Activated naive CD4-positive, alpha-beta T cell treated with anti-CD3 and anti-CD28 coated beads for 36 hours (primary cell): ENCODE measurements around the gene PLD1. TPM values are rescaled to one million over a fixed set of nuclear protein-coding genes. Genes with fewer than 3 reads are reported as not detected.
"Not testable (repeated sequence)": the region's sequence is repeated elsewhere in the genome, so short reads cannot be mapped to it uniquely, and the experiment has no call there.

ENCODE experiments used
- CTCF ChIA-PET: fragments of 350-600 bp; sonication (Branson Sonifier 250); formaldehyde crosslinking; loops from one replicate; lab custom pipeline; 2021; ENCODE audit warnings: antibody characterized with exemption; lab: Charles Lee
- DNase-seq: peaks from one replicate; pipeline ENCODE4 v3.0.0-alpha.2; 2020
- H3K27ac Mint-ChIP-seq: one replicate; pipeline ENCODE4 v1.8.0; 2021; ENCODE audit warnings: mild to moderate bottlenecking, mixed read lengths
- H3K27me3 Mint-ChIP-seq: one replicate; pipeline ENCODE4 v1.8.0; 2021; ENCODE audit warnings: low read depth, mixed read lengths
- H3K36me3 Mint-ChIP-seq: one replicate; pipeline ENCODE4 v1.8.0; 2021; ENCODE audit warnings: low read depth, mixed read lengths
- H3K4me1 Mint-ChIP-seq: one replicate; pipeline ENCODE4 v1.8.0; 2021; ENCODE audit warnings: low read depth, mixed read lengths
- H3K4me3 Mint-ChIP-seq: one replicate; pipeline ENCODE4 v1.8.0; 2021; ENCODE audit warnings: mild to moderate bottlenecking, moderate library complexity, mixed read lengths
- H3K9me3 Mint-ChIP-seq: one replicate; pipeline ENCODE4 v1.8.0; 2021; ENCODE audit warnings: mixed read lengths
- intact Hi-C: fragments of 100-400 bp; cut with micrococcal nuclease; formaldehyde crosslinking; loops from one replicate; pipeline ENCODE4 v1.15.1; 2023
- total RNA-seq, 2 experiments: library from RNA; stranded (reverse); gene quantifications; one replicate each; pipeline ENCODE4 v1.2.3, GENCODE V29; 2021

Gene PLD1
- total RNA-seq, 2 experiments from 2014 or later: 0.25 TPM; not detected in 1

DNA sequence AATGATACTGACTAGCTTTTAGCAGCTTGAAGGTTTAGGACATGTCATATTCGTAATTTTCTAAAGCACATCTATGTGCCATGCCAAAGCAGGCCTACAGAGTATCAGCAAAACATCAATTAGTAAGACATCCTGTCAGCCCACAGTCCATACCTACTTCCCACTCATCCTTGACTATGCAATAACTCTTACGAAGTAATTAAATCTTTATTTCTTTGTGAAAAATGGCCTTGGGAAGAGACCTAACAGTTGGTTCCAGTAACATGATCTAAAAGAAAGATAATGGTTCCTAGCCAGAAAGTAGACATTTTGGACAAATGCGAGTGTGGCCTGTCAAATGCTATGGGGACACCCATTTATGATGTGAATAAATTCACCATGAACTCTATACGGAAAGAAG, 177.5 kb downstream of the PLD1 start:
- no peaks in the 10 kb centered on the region for H3K4me1 Mint-ChIP-seq
- no peaks in the 10 kb centered on the region for H3K27me3 Mint-ChIP-seq
- CTCF ChIA-PET: interaction anchor here (1.7 kb wide), 1 partner anchor 139 kb away, joined by 6 read pairs; no protein-coding TSS in a partner anchor
- H3K27ac Mint-ChIP-seq: no peak overlapping the region
- no peaks in the 10 kb centered on the region for H3K36me3 Mint-ChIP-seq
- no peak overlapping the region for H3K4me3 Mint-ChIP-seq
- no peak for DNase-seq
- intact Hi-C loops: no loop called here
- H3K9me3 Mint-ChIP-seq: no peaks in the 10 kb centered on the region

DNA sequence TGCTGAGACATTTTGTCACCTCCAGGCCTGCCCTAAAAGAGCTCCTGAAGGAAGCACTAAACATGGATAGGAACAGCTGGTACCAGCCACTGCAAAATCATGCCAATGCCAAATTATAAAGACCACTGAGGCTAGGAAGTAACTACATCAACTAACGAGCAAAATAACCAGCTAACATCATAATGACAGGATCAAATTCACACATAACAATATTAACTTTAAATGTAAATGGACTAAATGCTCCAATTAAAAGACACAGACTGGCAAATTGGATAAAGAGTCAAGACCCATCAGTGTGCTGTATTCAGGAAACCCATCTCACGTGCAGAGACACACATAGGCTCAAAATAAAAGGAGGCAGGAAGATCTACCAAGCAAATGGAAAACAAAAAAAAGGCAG, 183.5 kb downstream of the PLD1 start:
- H3K4me1 Mint-ChIP-seq, H3K27ac Mint-ChIP-seq, H3K4me3 Mint-ChIP-seq, H3K36me3 Mint-ChIP-seq, intact Hi-C loops, DNase-seq, H3K27me3 Mint-ChIP-seq, H3K9me3 Mint-ChIP-seq, CTCF ChIA-PET: not testable (repeated sequence)

DNA sequence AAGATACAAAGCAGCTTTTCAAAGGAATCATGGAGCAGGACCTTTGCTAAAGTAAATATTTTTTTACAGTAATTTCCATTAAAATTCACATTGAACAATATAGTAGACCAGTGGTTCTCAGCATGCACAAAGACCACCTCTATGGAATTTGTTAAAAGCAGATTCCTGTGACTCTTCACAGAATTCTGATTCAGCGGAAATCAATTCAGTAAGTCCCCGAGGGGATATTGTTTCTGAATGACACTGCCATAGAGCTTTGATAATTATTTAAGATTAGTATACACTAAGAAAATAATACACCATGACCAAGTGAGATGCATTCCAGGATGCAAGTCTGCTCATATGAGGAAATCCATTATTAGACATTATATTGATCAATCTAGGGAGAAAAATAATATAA, 188.2 kb downstream of the PLD1 start:
- intact Hi-C loops: no loop called here
- peaks cover 2% of the 10 kb centered on the region for H3K27me3 Mint-ChIP-seq

DNA sequence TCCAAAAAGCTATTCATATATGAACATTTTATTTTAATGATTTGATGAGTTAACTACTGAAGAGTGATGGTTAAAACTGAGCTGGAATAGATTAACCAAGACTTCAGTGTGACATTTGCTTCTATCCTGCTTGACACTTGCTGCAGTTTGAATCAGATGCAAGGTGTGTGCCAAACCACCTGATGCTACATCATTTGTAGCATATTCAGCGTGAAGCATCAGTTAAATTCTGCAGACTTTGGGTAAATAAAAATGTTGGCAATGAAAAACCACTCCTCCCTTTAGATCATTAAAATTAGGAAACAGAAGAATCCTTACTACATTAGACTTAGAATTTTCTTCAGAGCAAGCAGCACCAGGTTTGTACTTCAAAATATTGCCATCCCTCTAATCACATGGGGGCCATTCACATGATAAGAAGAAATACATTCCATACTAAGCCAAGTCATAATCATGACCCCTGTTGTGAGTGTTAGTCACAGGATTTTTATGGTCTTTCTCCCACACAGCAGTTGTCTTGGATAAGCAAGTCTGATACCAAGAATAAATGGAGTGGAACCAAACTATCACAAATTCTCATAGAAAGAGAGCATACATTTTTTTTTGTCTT, 189.4 kb downstream of the PLD1 start:
- DNase-seq: no peak
- H3K36me3 Mint-ChIP-seq: no peaks in the 10 kb centered on the region

More for the DNA sequence above, 188.2 kb downstream of the PLD1 start:
- Mint-ChIP-seq H3K27ac (no peak overlapping the region), H3K36me3 (no peaks in the 10 kb centered on the region), H3K9me3 (no peaks in the 10 kb centered on the region), H3K4me3 (no peak overlapping the region), H3K4me1 (no peaks in the 10 kb centered on the region)
- CTCF ChIA-PET: interaction anchor here (0.6 kb wide), 1 partner anchor 23 kb away, joined by 3 read pairs; no protein-coding TSS in a partner anchor
- DNase-seq: no peak

DNA sequence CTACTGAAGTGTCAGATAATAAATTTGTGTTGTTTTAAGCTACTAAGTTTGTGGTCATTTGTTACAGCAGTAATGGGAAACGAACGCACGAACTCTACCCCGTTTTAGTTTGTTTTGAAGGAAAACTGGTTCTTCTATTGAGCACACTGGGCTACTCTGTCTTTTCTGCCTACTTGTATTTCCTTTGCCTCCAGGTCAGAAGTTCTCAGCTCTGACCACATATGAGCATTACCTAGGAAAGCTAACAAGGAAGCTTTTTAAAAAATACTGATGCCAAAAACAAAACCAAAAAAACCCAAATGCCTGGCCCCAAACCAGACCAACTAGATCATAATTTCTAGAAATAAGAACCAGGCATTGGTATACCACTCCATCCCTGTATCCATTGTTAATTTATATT, 193.5 kb downstream of the PLD1 start:
- intact Hi-C loops: no loop called here
- no peak for DNase-seq
- H3K4me1 Mint-ChIP-seq: no peaks in the 10 kb centered on the region
- H3K27me3 Mint-ChIP-seq: peaks cover 2% of the 10 kb centered on the region
- no peak overlapping the region for H3K4me3 Mint-ChIP-seq
- H3K9me3 Mint-ChIP-seq: no peaks in the 10 kb centered on the region
- CTCF ChIA-PET: interaction anchor here (1.1 kb wide), 1 partner anchor 155 kb away, joined by 4 read pairs; no protein-coding TSS in a partner anchor
- H3K36me3 Mint-ChIP-seq: no peaks in the 10 kb centered on the region
- H3K27ac Mint-ChIP-seq: no peak overlapping the region

More for the DNA sequence above, 189.4 kb downstream of the PLD1 start:
- Mint-ChIP-seq H3K4me3 (no peak overlapping the region), H3K27me3 (peaks cover 2% of the 10 kb centered on the region), H3K27ac (no peak overlapping the region), H3K9me3 (no peaks in the 10 kb centered on the region), H3K4me1 (no peaks in the 10 kb centered on the region)
- intact Hi-C loops: no loop called here
- CTCF ChIA-PET: no interaction called here

DNA sequence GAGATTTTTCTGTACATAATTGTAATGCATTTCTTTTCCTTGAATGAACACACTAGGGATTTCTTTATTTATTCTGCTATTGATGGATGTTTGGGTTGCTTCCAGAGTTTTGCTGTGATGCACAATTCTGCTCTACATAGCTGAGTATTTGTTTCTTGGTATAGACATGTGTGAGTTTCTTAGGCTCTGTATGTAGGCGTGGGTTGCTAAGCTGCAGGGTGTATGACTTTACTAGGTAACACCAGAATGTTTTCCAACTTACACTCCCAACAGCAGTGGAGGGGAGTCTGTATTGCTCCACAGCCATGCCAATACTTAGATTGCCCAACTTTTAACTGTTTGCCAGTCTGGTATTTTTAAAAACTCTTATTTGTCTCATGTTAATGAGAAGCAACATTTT, 194.6 kb downstream of the PLD1 start:
- intact Hi-C loops: loop anchor here (2.0 kb wide), 1 partner anchor 213 kb away; no protein-coding TSS in a partner anchor
- DNase-seq: no peak
- Mint-ChIP-seq H3K36me3 (no peaks in the 10 kb centered on the region), H3K27me3 (peaks cover 2% of the 10 kb centered on the region), H3K4me1 (no peaks in the 10 kb centered on the region), H3K4me3 (no peak overlapping the region), H3K27ac (no peak overlapping the region), H3K9me3 (no peaks in the 10 kb centered on the region)
- CTCF ChIA-PET: no interaction called here

DNA sequence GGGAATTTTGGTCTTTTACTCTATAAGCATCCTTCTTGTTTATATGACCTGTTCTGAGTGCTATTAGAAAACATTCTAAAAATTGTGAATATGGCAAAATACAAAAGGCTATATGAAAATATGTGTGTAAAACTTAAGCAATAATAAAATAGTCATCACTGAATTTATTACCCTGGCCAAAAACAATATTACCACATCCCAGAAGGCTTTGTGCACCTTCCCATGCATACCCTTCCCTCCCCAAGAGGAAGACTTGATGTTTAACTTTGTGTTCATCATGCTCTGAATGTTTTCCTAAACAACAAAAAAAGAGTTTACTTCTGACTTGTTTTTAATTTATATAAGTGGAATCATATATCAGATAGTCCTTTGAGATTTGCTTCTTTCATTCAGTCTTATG, 195.0 kb downstream of the PLD1 start:
- H3K27me3 Mint-ChIP-seq: peaks cover 2% of the 10 kb centered on the region
- no peaks in the 10 kb centered on the region for H3K36me3 Mint-ChIP-seq
- H3K27ac Mint-ChIP-seq: no peak overlapping the region
- CTCF ChIA-PET: interaction anchor here (1.7 to 2.3 kb wide), 2 partner anchors 34 to 157 kb away, joined by 3 to 12 read pairs; no protein-coding TSS in a partner anchor
- DNase-seq: no peak
- no peaks in the 10 kb centered on the region for H3K4me1 Mint-ChIP-seq
- H3K4me3 Mint-ChIP-seq: no peak overlapping the region
- H3K9me3 Mint-ChIP-seq: no peaks in the 10 kb centered on the region
- intact Hi-C loops: loop anchor here (2.0 kb wide), 1 partner anchor 214 kb away; no protein-coding TSS in a partner anchor

DNA sequence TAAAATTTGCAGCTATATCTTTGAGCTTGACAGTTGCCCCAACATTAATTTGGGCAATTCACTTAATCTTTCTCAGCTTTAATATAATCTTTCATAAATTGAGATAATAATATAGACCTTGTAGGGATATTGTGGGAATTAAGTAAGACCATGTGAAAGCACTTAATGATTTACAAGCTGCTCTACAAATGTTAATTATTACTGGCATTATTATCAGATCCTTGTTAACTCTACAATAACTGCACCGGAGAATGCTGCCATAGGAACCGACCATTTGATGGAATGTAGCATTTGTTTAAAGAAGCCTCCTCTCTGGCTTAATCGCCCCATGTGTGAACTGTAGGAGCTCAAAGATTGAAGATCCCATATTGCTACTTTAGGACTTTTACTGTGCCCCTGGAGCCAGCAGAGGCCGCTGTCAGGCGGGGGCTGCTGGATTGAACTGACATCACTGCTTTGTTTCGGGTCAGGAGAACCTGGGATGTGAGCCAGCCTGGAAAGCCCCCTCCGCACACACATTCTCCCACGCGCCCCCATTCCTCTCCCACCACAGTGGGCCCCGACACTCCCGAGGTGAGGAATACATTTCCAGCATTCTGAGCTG, 195.9 kb downstream of the PLD1 start:
- H3K36me3 Mint-ChIP-seq: no peaks in the 10 kb centered on the region
- H3K4me3 Mint-ChIP-seq: no peak overlapping the region
- no peaks in the 10 kb centered on the region for H3K4me1 Mint-ChIP-seq
- peak; percentile 7 for DNase-seq
- H3K27ac Mint-ChIP-seq: no peak overlapping the region
- CTCF ChIA-PET: interaction anchor here (0.6 to 2.3 kb wide), 11 partner anchors 11 to 650 kb away, joined by 3 to 12 read pairs (median 3); no protein-coding TSS in a partner anchor
- no peaks in the 10 kb centered on the region for H3K9me3 Mint-ChIP-seq
- intact Hi-C loops: loop anchor here (1.0 to 2.0 kb wide), 3 partner anchors 158 to 727 kb away; no protein-coding TSS in a partner anchor
- peaks cover 2% of the 10 kb centered on the region for H3K27me3 Mint-ChIP-seq

DNA sequence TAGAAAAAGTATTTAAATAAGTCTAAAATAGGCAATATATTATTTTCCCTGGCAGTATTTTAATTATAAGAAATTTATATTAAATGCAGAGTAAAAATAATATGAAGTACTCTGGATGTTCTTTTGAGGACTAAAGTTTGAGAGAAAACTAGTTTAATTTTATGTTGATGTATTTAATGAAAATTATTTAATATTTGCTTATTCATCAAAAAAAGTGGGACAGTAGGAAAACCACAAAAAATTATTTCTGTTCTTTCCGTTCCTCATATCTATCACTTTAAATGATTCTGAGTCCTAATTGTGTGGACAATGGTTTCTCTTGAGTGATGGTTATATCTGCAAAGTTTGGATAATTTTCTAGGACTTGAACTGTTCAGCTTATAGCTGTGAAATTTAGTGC, 202.8 kb downstream of the PLD1 start:
- Mint-ChIP-seq H3K27me3 (no peaks in the 10 kb centered on the region), H3K9me3 (no peaks in the 10 kb centered on the region), H3K4me3 (no peak overlapping the region), H3K36me3 (no peaks in the 10 kb centered on the region), H3K4me1 (no peaks in the 10 kb centered on the region), H3K27ac (no peak overlapping the region)
- DNase-seq: no peak
- intact Hi-C loops: no loop called here
- CTCF ChIA-PET: no interaction called here

DNA sequence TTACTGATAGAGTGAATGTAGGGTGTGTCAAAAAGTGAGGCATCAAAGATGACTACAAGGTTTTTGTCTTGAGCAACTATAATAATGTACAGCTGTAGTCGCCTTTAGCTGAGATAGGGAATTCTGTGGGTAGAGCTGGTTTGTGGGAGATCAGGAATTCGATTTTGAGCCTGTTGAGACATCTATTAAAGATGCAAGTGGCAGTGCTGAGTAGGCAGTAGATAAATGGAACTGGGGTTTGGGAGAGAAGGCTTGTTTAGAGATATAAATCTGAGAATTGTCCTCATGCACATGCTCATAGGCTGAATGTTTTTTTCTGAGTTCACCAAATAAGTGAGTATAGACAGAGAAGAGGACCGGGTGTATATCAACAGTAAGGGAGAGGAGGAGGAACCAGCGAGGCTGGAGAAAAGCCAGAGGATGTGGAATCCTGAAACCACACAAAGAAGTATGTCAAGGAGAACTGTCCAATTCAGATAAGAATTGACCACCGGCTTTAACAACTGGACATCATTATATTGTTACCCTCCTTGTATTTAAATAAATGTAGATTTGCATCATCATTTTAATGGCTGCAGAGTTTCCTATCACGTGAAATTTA, 204.0 kb downstream of the PLD1 start:
- Mint-ChIP-seq H3K27ac (no peak overlapping the region), H3K4me3 (no peak overlapping the region), H3K4me1 (no peaks in the 10 kb centered on the region), H3K9me3 (no peaks in the 10 kb centered on the region), H3K27me3 (no peaks in the 10 kb centered on the region), H3K36me3 (no peaks in the 10 kb centered on the region)
- no peak for DNase-seq
- intact Hi-C loops: no loop called here
- CTCF ChIA-PET: no interaction called here

DNA sequence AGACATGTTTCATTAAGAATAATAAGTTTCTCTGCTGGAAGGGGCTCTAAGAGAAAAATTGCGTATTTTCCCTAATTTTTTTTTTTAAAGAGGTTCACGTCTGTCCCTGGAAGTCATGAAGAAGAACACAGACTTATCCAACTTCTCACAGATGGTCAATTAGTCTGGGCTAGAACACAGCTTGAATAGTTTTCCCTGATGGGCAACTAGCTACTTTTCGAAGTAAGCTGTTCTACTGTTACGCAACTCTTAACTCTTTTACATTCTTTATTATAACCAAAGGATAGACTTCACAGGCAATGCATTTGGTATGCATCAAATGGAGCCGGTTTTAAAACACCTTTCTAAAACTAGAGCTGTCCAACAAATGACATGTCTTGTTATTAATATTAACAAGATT, 205.9 kb downstream of the PLD1 start:
- Mint-ChIP-seq H3K27ac (no peak overlapping the region), H3K9me3 (no peaks in the 10 kb centered on the region), H3K4me1 (no peaks in the 10 kb centered on the region), H3K4me3 (no peak overlapping the region), H3K36me3 (no peaks in the 10 kb centered on the region), H3K27me3 (no peaks in the 10 kb centered on the region)
- CTCF ChIA-PET: interaction anchor here (1.3 kb wide), 1 partner anchor 168 kb away, joined by 3 read pairs; no protein-coding TSS in a partner anchor
- DNase-seq: no peak
- intact Hi-C loops: no loop called here

DNA sequence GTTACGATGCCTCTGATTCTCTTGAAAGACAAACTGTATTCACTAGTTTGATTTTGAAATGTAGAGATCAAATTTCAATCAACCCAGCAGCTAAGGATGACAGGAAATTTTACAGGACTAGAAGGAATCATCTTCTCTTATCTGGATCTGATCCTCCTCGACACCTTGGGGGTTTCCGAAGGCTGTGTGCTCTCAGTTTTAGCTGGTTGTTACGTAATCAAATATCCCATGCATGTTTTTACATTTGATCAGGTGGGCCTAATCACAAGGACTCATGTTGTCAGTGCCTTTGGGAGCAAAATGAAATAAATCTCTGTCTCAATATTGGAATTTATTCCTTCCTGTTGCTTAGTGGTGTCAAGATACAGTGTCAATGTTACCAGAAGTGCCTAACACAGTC, 208.2 kb downstream of the PLD1 start:
- no peaks in the 10 kb centered on the region for H3K36me3 Mint-ChIP-seq
- no peaks in the 10 kb centered on the region for H3K27me3 Mint-ChIP-seq
- H3K4me3 Mint-ChIP-seq: no peak overlapping the region
- H3K9me3 Mint-ChIP-seq: no peaks in the 10 kb centered on the region
- DNase-seq: no peak
- no peak overlapping the region for H3K27ac Mint-ChIP-seq
- H3K4me1 Mint-ChIP-seq: no peaks in the 10 kb centered on the region
- CTCF ChIA-PET: no interaction called here
- intact Hi-C loops: no loop called here
